ENCODE data around the gene PPM1F.
"Not testable (repeated sequence)": the region's sequence is repeated elsewhere in the genome, so short reads cannot be mapped to it uniquely, and the experiment has no call there.

PPM1F gene

GRCh38 chr22:21876486-21877176 lies 76.0 kb downstream of the PPM1F start:
- DNase-seq, result no peak
- intact Hi-C loops (cut with DNase I), result no loop called here

GRCh38 chr22:21874953-21875352 lies 77.7 kb downstream of the PPM1F start:
- DNase-seq; intact Hi-C loops (cut with DNase I): not testable (repeated sequence)

GRCh38 chr22:21873619-21874018 lies 79.0 kb downstream of the PPM1F start:
- no peak for DNase-seq
- intact Hi-C loops (cut with DNase I), result no loop called here

- intact Hi-C loops (cut with DNase I); DNase-seq: not testable (repeated sequence)
These were observed 79.9 kb downstream of the PPM1F start for GRCh38 chr22:21872741-21873140.
